ENCODE measurements around the gene RTL9. TPM values are rescaled to one million over a fixed set of nuclear protein-coding genes. Genes with fewer than 3 reads are reported as not detected.
A peak's percentile ranks its signal among the peaks of the same experiment; 100 is the strongest.
"Not testable (repeated sequence)": the region's sequence is repeated elsewhere in the genome, so short reads cannot be mapped to it uniquely, and the experiment has no call there.

The RTL9 gene
- total RNA-seq, 2 donors from 2014 or later, result 0.07 to 0.27 TPM

GRCh38 chrX:110403441-110404238, 45.0 kb downstream of the RTL9 start:
- H3K27me3 ChIP-seq (replicated peaks; ENCODE audit: insufficient read depth), result no peaks in the 10 kb centered on the region

DNA sequence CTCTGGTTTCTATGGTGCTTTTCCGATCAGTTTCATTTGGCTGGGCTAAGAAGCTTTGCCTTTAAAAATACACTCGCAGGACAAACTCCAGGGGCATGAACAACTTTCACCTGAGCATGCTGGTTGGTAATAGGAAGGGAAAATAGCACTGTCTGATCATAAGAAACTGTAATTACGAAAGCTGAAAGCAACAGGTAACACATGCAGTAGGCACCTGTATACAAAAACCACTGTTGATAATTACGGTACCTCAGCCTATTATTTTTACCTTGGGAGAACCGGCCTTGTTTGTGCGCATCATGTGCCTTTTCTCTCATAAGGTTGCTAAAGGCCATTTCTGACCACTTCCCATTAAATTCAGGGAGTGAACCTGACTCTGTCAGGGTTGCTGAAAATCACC, 45.7 kb downstream of the RTL9 start:
- no peaks in the 10 kb centered on the region for H3K36me3 ChIP-seq
- ATAC-seq (ENCODE audit: insufficient number of reproducible peaks, low FRiP score, low read depth), result no peak
- H3K9me3 ChIP-seq, result no peaks in the 10 kb centered on the region
- H3K27me3 ChIP-seq (replicated peaks; ENCODE audit: insufficient read depth), result no peaks in the 10 kb centered on the region
- no peak for DNase-seq (ENCODE audit: low spot score)
- no peak overlapping the region for H3K4me3 ChIP-seq
- H3K4me1 ChIP-seq (ENCODE audit: control insufficient read depth in 1 of 2, low read depth in 2 of 2), result no peaks in the 10 kb centered on the region
- no peak for TF ChIP-seq CTCF (IDR thresholded peaks at IDR 0.05)
- H3K27ac ChIP-seq, result no peak overlapping the region

More at GRCh38 chrX:110403441-110404238, 45.0 kb downstream of the RTL9 start:
- DNase-seq (ENCODE audit: low spot score) (no peak), ATAC-seq (ENCODE audit: insufficient number of reproducible peaks, low FRiP score, low read depth) (no peak)
- H3K4me3 ChIP-seq, result no peak overlapping the region
- no peak overlapping the region for H3K27ac ChIP-seq
- H3K36me3 ChIP-seq, result no peaks in the 10 kb centered on the region
- no peak for TF ChIP-seq CTCF (IDR thresholded peaks at IDR 0.05)
- no peaks in the 10 kb centered on the region for H3K4me1 ChIP-seq (ENCODE audit: control insufficient read depth in 1 of 2, low read depth in 2 of 2)
- no peaks in the 10 kb centered on the region for H3K9me3 ChIP-seq

GRCh38 chrX:110406250-110406649, 47.6 kb downstream of the RTL9 start:
- not testable (repeated sequence) for DNase-seq (ENCODE audit: low spot score); ATAC-seq (ENCODE audit: insufficient number of reproducible peaks, low FRiP score, low read depth)

DNA sequence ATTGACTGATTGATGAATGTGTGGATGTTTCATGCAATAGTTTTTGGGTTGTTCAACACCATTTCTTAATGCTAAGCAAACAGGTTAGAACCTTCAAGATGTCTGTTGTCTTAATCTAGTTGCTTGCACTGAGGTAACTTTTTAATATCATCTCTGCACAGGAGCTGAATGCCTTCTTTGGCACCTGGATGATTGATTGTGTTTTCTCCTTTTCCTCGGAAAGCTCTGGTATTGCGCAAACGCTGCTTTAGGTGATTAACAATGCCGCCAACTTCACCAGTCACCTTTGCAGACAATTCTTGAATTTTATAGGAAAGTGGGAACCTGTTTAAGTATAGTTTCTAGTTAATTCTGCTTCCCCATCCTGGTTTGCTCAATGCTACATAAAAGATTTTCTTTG, 48.2 kb downstream of the RTL9 start:
- ATAC-seq (ENCODE audit: insufficient number of reproducible peaks, low FRiP score, low read depth) (no peak), DNase-seq (ENCODE audit: low spot score) (no peak)
- Histone ChIP-seq H3K27ac (no peak overlapping the region), H3K4me1 (ENCODE audit: control insufficient read depth in 1 of 2, low read depth in 2 of 2) (no peaks in the 10 kb centered on the region), H3K36me3 (no peaks in the 10 kb centered on the region), H3K9me3 (no peaks in the 10 kb centered on the region), H3K27me3 (replicated peaks; ENCODE audit: insufficient read depth) (no peaks in the 10 kb centered on the region), H3K4me3 (no peak overlapping the region)
- TF ChIP-seq CTCF (IDR thresholded peaks at IDR 0.05), result no peak

More at GRCh38 chrX:110406250-110406649, 47.6 kb downstream of the RTL9 start:
- H3K4me1 ChIP-seq (ENCODE audit: control insufficient read depth in 1 of 2, low read depth in 2 of 2); H3K27me3 ChIP-seq (replicated peaks; ENCODE audit: insufficient read depth); H3K36me3 ChIP-seq; H3K4me3 ChIP-seq; H3K27ac ChIP-seq; H3K9me3 ChIP-seq: not testable (repeated sequence)

GRCh38 chrX:110407910-110408545, 49.4 kb downstream of the RTL9 start:
- no peak for ATAC-seq (ENCODE audit: insufficient number of reproducible peaks, low FRiP score, low read depth)
- DNase-seq (ENCODE audit: low spot score), result no peak

More at GRCh38 chrX:110407910-110408545, 49.4 kb downstream of the RTL9 start:
- Histone ChIP-seq H3K4me1 (ENCODE audit: control insufficient read depth in 1 of 2, low read depth in 2 of 2) (no peaks in the 10 kb centered on the region), H3K9me3 (no peaks in the 10 kb centered on the region), H3K36me3 (no peaks in the 10 kb centered on the region), H3K27me3 (replicated peaks; ENCODE audit: insufficient read depth) (no peaks in the 10 kb centered on the region), H3K4me3 (no peak overlapping the region), H3K27ac (no peak overlapping the region)
- TF ChIP-seq CTCF (IDR thresholded peaks at IDR 0.05), result peak; percentile 53

Other genes with a start within 250 kb of the RTL9 start
- gene AMMECR1, start 40.8 kb upstream of the RTL9 start, total RNA-seq, result 1 to 10 TPM; 3.0 to 8.5 TPM

Data from thoracic aorta (tissue), 2 donors.